HepG2 (cell line): ENCODE results near the gene NUCB1. TPM values are rescaled to one million over a fixed set of nuclear protein-coding genes. Genes with fewer than 3 reads are reported as not detected.

Experiments used
- ARID5B ChIP-seq: IDR thresholded peaks from 2 replicates; pipeline ENCODE4 v1.4.0; 2020; ENCODE audit warnings: mild to moderate bottlenecking, missing genetic modification reagents
- JUNB ChIP-seq: sonication (generic); formaldehyde crosslinking; IDR thresholded peaks from 2 replicates; pipeline ENCODE4 v1.8.0; 2022; ENCODE audit warnings: missing genetic modification reagents, mild to moderate bottlenecking, borderline replicate concordance
- KAT8 ChIP-seq: IDR thresholded peaks from 2 replicates; pipeline ENCODE4 v1.6.1; 2016; ENCODE audit warnings: missing genetic modification reagents, missing compliant biosample characterization
- MEIS2 ChIP-seq: sonication (generic); formaldehyde crosslinking; IDR thresholded peaks from 2 replicates; pipeline ENCODE4 v1.9.0; 2021; ENCODE audit warnings: mild to moderate bottlenecking, missing genetic modification reagents
- PATZ1 ChIP-seq: sonication (generic); formaldehyde crosslinking; IDR thresholded peaks from 2 replicates; pipeline ENCODE4 v1.4.0; 2020; ENCODE audit warnings: missing genetic modification reagents
- POLR2G ChIP-seq: fragments of 200-400 bp; formaldehyde crosslinking; IDR thresholded peaks from 2 replicates; pipeline ENCODE4 v1.6.1; 2018; ENCODE audit warnings: mild to moderate bottlenecking, low read depth, low read length, moderate library complexity
- RBFOX2 ChIP-seq: fragments of 200-400 bp; formaldehyde crosslinking; IDR thresholded peaks from 2 replicates; pipeline ENCODE4 v1.6.1; 2017; ENCODE audit warnings: low read depth, mild to moderate bottlenecking, low read length
- SAP130 ChIP-seq: IDR thresholded peaks from 2 replicates; pipeline ENCODE4 v1.6.1; 2016; ENCODE audit warnings: low read depth
- SP5 ChIP-seq: IDR thresholded peaks from 2 replicates; pipeline ENCODE4 v1.6.1; 2016; ENCODE audit warnings: low read depth, borderline replicate concordance
- TFE3 ChIP-seq: IDR thresholded peaks from 2 replicates; pipeline ENCODE4 v1.6.1; 2016
- ZBTB33 ChIP-seq: sonication (generic); formaldehyde crosslinking; IDR thresholded peaks from 2 replicates; pipeline ENCODE4 v1.4.0; 2020; ENCODE audit warnings: missing genetic modification reagents
- ZNF768 ChIP-seq: sonication (generic); formaldehyde crosslinking; IDR thresholded peaks from 2 replicates; pipeline ENCODE4 v1.4.0; 2020; ENCODE audit warnings: missing genetic modification reagents
- polyA plus RNA-seq, 8 experiments: library from polyadenylated mRNA; depleted of rRNA in 3 of 8; stranded (reverse) in 7 of 8; unstranded in 1 of 8; fragments of >200 nt; fragmentation: Illumina TruSeq in 4 of 8; extraction: Trizol in 4 of 8; gene quantifications; 2 replicates each; pipeline versions ENCODE4 v1.2.1 to v1.2.3, GENCODE V29; 2011 to 2016; ENCODE audit warnings: low read depth in 4 of 8, missing spikeins in 1 of 8, mixed read lengths in 1 of 8; ENCODE audit not compliant: insufficient read depth in 1 of 8
- total RNA-seq, 5 experiments: library from RNA; depleted of rRNA; stranded (reverse); fragments of >200 nt; fragmentation: Illumina TruSeq; extraction: Trizol; gene quantifications; 2 replicates each; pipeline ENCODE4 v1.2.3, GENCODE V29; 2016; ENCODE audit warnings: low read depth in 1 of 5

NUCB1 gene
- total and polyA plus RNA-seq, 2 of the 13 experiments (the other 11 are each of a cell fraction or from before 2014, with no cell fraction given): 82.3 to 106 TPM

GRCh38 chr19:48876043-48876981 is 23.8 kb upstream of the NUCB1 start (continued):
- TF ChIP-seq ZBTB33 (CRISPR knock-in tag) (peak; percentile 91), TFE3 (CRISPR knock-in tag) (peak; percentile 46; the same call in 1 of the 2 replicates), ZNF768 (CRISPR knock-in tag) (peak; percentile 58; the same call in 1 of the 2 replicates), SP5 (peak; percentile 63; the same call in 1 of the 2 replicates), MEIS2 (CRISPR knock-in tag) (0 out of 2 replicates have a peak, but pooled peaks have one; percentile 53), RBFOX2 (peak; percentile 62), SAP130 (CRISPR knock-in tag) (peak; percentile 36; the same call in 1 of the 2 replicates), PATZ1 (CRISPR knock-in tag) (0 out of 2 replicates have a peak, but pooled peaks have one; percentile 24), ARID5B (peak; percentile 34; the same call in 1 of the 2 replicates), KAT8 (CRISPR knock-in tag) (0 out of 2 replicates have a peak, but pooled peaks have one; percentile 18), POLR2G (peak; percentile 15; the same call in 1 of the 2 replicates), JUNB (CRISPR knock-in tag) (peak; percentile 26; the same call in 1 of the 2 replicates)
